Measurements from ENCODE around the gene NUF2.
"Not testable (repeated sequence)": the region's sequence is repeated elsewhere in the genome, so short reads cannot be mapped to it uniquely, and the experiment has no call there.

Gene NUF2

DNA sequence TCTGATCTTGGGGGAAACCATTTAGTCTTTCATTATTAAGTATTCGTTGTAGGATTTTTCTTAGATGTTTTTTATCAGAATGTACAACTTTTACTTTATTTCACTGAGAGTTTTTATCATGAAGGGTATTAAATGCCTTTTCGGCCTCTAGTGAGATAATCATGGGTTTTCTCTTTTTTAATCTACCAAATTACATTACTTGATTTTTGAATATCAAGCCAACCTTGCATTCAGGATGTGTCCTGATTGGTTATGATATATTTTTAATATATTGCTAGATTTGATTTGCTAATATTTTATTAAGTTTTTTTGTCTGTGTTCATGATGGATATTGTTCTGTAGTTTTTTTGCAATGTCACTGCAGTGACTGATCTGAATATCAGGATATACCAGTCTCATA, 9.4 kb downstream of the NUF2 start:
- no peak overlapping the region for H3K4me3 ChIP-seq (ENCODE audit: low read length in 2 of 2)
- no peaks in the 10 kb centered on the region for H3K36me3 ChIP-seq (ENCODE audit: control insufficient read depth in 2 of 2, insufficient read depth in 2 of 2, low read length in 2 of 2)
- H3K4me1 ChIP-seq (ENCODE audit: control insufficient read depth in 2 of 2, insufficient read depth in 2 of 2, low read length in 2 of 2) = no peaks in the 10 kb centered on the region
- H3K27ac ChIP-seq (ENCODE audit: low read depth in 2 of 2, low read length in 2 of 2) = no peak overlapping the region
- peaks cover 0 to 2% of the 10 kb centered on the region in 2 donors for H3K9me3 ChIP-seq (ENCODE audit: control insufficient read depth in 2 of 2, low read length in 2 of 2)
- no peaks in the 10 kb centered on the region for H3K27me3 ChIP-seq (ENCODE audit: control insufficient read depth in 2 of 2, insufficient read depth in 2 of 2, low read length in 2 of 2)
- H3K9ac ChIP-seq (ENCODE audit: low read depth in 1 of 2, low read length in 2 of 2) = no peak overlapping the region

DNA sequence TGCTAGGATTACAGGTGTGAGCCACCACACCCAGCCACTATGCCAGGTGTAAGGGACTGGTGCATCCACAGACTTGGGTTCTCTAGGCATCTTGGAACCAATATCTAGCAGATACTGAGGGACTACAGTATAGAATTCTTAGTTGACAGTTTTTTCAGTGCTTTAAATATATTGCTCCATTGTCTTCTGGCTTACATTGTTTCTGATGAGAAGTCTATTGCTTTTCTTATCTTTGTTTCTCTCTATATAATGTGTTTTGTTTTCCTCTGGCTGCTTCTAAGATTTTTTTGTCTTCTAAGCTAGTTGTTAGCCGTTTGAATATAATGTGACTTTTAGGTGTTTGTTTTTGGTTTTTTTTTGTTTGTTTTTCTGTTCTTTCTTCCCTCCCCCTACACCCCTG, 13.5 kb downstream of the NUF2 start:
- no peaks in the 10 kb centered on the region for H3K4me1 ChIP-seq (ENCODE audit: control insufficient read depth in 2 of 2, insufficient read depth in 2 of 2, low read length in 2 of 2)
- no peaks in the 10 kb centered on the region for H3K36me3 ChIP-seq (ENCODE audit: control insufficient read depth in 2 of 2, insufficient read depth in 2 of 2, low read length in 2 of 2)
- peaks cover 0 to 2% of the 10 kb centered on the region in 2 donors for H3K9me3 ChIP-seq (ENCODE audit: control insufficient read depth in 2 of 2, low read length in 2 of 2)
- no peaks in the 10 kb centered on the region for H3K27me3 ChIP-seq (ENCODE audit: control insufficient read depth in 2 of 2, insufficient read depth in 2 of 2, low read length in 2 of 2)
- H3K9ac ChIP-seq (ENCODE audit: low read depth in 1 of 2, low read length in 2 of 2) = no peak overlapping the region
- no peak overlapping the region for H3K4me3 ChIP-seq (ENCODE audit: low read length in 2 of 2)
- H3K27ac ChIP-seq (ENCODE audit: low read depth in 2 of 2, low read length in 2 of 2) = no peak overlapping the region

- Histone ChIP-seq H3K9ac (ENCODE audit: low read depth in 1 of 2, low read length in 2 of 2) (no peak overlapping the region), H3K4me1 (ENCODE audit: control insufficient read depth in 2 of 2, insufficient read depth in 2 of 2, low read length in 2 of 2) (no peaks in the 10 kb centered on the region), H3K27me3 (ENCODE audit: control insufficient read depth in 2 of 2, insufficient read depth in 2 of 2, low read length in 2 of 2) (no peaks in the 10 kb centered on the region), H3K9me3 (ENCODE audit: control insufficient read depth in 2 of 2, low read length in 2 of 2) (no peaks in the 10 kb centered on the region), H3K36me3 (ENCODE audit: control insufficient read depth in 2 of 2, insufficient read depth in 2 of 2, low read length in 2 of 2) (no peaks in the 10 kb centered on the region), H3K4me3 (ENCODE audit: low read length in 2 of 2) (no peak overlapping the region), H3K27ac (ENCODE audit: low read depth in 2 of 2, low read length in 2 of 2) (no peak overlapping the region)
Measured at GRCh38 chr1:163337631-163338030, 15.9 kb downstream of the NUF2 start.

- Histone ChIP-seq H3K36me3 (ENCODE audit: control insufficient read depth in 2 of 2, insufficient read depth in 2 of 2, low read length in 2 of 2) (no peaks in the 10 kb centered on the region), H3K27ac (ENCODE audit: low read depth in 2 of 2, low read length in 2 of 2) (no peak overlapping the region), H3K27me3 (ENCODE audit: control insufficient read depth in 2 of 2, insufficient read depth in 2 of 2, low read length in 2 of 2) (no peaks in the 10 kb centered on the region), H3K9me3 (ENCODE audit: control insufficient read depth in 2 of 2, low read length in 2 of 2) (no peaks in the 10 kb centered on the region), H3K4me3 (ENCODE audit: low read length in 2 of 2) (no peak overlapping the region), H3K4me1 (ENCODE audit: control insufficient read depth in 2 of 2, insufficient read depth in 2 of 2, low read length in 2 of 2) (no peaks in the 10 kb centered on the region), H3K9ac (ENCODE audit: low read depth in 1 of 2, low read length in 2 of 2) (no peak overlapping the region)
Measured at GRCh38 chr1:163346326-163346870, 24.6 kb downstream of the NUF2 start.

DNA sequence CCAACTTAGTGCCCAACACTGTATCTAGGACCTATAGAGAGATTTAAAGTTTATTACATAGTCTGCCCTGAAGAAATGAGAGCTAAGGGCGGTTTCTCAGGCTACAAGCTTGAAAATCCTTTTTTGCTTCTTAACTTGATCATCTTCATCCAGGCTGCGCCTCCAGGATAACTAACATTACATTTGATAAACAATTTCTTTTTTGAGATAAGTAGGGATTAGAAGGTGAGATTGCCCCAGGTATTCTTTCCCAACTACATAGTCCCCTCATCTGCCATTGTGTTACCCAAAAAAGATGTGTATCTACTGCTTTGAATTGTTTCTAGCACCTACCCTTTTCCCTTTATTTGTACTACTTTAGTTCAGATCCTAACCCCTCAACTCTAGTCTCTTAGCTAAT, 25.4 kb downstream of the NUF2 start:
- H3K9ac ChIP-seq (ENCODE audit: low read depth in 1 of 2, low read length in 2 of 2) = no peak overlapping the region
- no peaks in the 10 kb centered on the region for H3K36me3 ChIP-seq (ENCODE audit: control insufficient read depth in 2 of 2, insufficient read depth in 2 of 2, low read length in 2 of 2)
- H3K27ac ChIP-seq (ENCODE audit: low read depth in 2 of 2, low read length in 2 of 2) = no peak overlapping the region
- H3K27me3 ChIP-seq (ENCODE audit: control insufficient read depth in 2 of 2, insufficient read depth in 2 of 2, low read length in 2 of 2) = no peaks in the 10 kb centered on the region
- no peaks in the 10 kb centered on the region for H3K4me1 ChIP-seq (ENCODE audit: control insufficient read depth in 2 of 2, insufficient read depth in 2 of 2, low read length in 2 of 2)
- H3K4me3 ChIP-seq (ENCODE audit: low read length in 2 of 2) = no peak overlapping the region
- no peaks in the 10 kb centered on the region for H3K9me3 ChIP-seq (ENCODE audit: control insufficient read depth in 2 of 2, low read length in 2 of 2)

- no peaks in the 10 kb centered on the region for H3K27me3 ChIP-seq (ENCODE audit: control insufficient read depth in 2 of 2, insufficient read depth in 2 of 2, low read length in 2 of 2)
- H3K9me3 ChIP-seq (ENCODE audit: control insufficient read depth in 2 of 2, low read length in 2 of 2) = no peaks in the 10 kb centered on the region
- H3K27ac ChIP-seq (ENCODE audit: low read depth in 2 of 2, low read length in 2 of 2) = no peak overlapping the region
- no peaks in the 10 kb centered on the region for H3K36me3 ChIP-seq (ENCODE audit: control insufficient read depth in 2 of 2, insufficient read depth in 2 of 2, low read length in 2 of 2)
- H3K9ac ChIP-seq (ENCODE audit: low read depth in 1 of 2, low read length in 2 of 2) = no peak overlapping the region
- no peaks in the 10 kb centered on the region for H3K4me1 ChIP-seq (ENCODE audit: control insufficient read depth in 2 of 2, insufficient read depth in 2 of 2, low read length in 2 of 2)
- H3K4me3 ChIP-seq (ENCODE audit: low read length in 2 of 2) = no peak overlapping the region
Measured at GRCh38 chr1:163351912-163352311, 30.2 kb downstream of the NUF2 start.

DNA sequence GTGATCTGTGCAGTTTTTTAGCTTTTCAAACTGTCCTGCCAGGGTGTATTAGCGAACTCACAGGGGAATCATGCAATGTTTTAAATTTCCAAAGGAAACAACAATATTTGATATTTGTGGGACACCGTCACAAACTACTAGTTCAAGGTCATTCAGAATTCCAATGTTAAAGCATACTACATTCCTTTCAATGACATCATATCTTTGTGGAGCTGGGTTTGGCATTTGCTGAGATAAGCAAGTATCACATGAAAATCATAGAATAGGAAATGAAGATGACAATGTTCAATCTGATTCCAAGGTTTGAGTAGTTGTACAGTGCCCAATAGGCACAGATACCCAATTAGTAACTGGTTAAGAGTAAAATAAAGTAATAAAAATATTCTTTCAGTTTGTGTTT, 35.6 kb downstream of the NUF2 start:
- Histone ChIP-seq H3K4me1 (ENCODE audit: control insufficient read depth in 2 of 2, insufficient read depth in 2 of 2, low read length in 2 of 2) (no peaks in the 10 kb centered on the region), H3K27me3 (ENCODE audit: control insufficient read depth in 2 of 2, insufficient read depth in 2 of 2, low read length in 2 of 2) (no peaks in the 10 kb centered on the region), H3K4me3 (ENCODE audit: low read length in 2 of 2) (no peak overlapping the region), H3K27ac (ENCODE audit: low read depth in 2 of 2, low read length in 2 of 2) (no peak overlapping the region), H3K9ac (ENCODE audit: low read depth in 1 of 2, low read length in 2 of 2) (no peak overlapping the region), H3K36me3 (ENCODE audit: control insufficient read depth in 2 of 2, insufficient read depth in 2 of 2, low read length in 2 of 2) (no peaks in the 10 kb centered on the region), H3K9me3 (ENCODE audit: control insufficient read depth in 2 of 2, low read length in 2 of 2) (no peaks in the 10 kb centered on the region)

DNA sequence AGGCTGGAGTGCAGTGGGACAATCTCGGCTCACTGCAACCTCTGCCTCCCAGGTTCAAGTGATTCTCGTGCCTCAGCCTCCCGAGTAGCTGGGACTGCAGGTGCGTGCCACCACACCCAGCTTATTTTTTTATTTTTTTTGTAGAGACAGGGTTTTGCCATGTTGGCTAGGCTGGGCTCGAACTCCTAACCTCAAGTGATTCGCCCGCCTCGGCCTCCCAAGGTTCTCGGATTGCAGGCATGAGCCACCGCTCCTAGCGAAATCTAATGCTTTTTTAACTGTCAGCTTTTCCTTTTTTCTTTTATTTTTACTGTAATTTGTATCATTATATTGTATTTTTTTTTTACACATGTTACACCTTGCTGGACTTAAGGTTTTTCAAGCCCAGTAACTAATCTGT, 36.4 kb downstream of the NUF2 start:
- H3K9ac ChIP-seq (ENCODE audit: low read depth in 1 of 2, low read length in 2 of 2); H3K27me3 ChIP-seq (ENCODE audit: control insufficient read depth in 2 of 2, insufficient read depth in 2 of 2, low read length in 2 of 2); H3K36me3 ChIP-seq (ENCODE audit: control insufficient read depth in 2 of 2, insufficient read depth in 2 of 2, low read length in 2 of 2); H3K4me3 ChIP-seq (ENCODE audit: low read length in 2 of 2); H3K27ac ChIP-seq (ENCODE audit: low read depth in 2 of 2, low read length in 2 of 2); H3K9me3 ChIP-seq (ENCODE audit: control insufficient read depth in 2 of 2, low read length in 2 of 2); H3K4me1 ChIP-seq (ENCODE audit: control insufficient read depth in 2 of 2, insufficient read depth in 2 of 2, low read length in 2 of 2): not testable (repeated sequence)

GRCh38 chr1:163361123-163361934, 39.6 kb downstream of the NUF2 start:
- H3K36me3 ChIP-seq (ENCODE audit: control insufficient read depth in 2 of 2, insufficient read depth in 2 of 2, low read length in 2 of 2) = no peaks in the 10 kb centered on the region
- no peak overlapping the region for H3K4me3 ChIP-seq (ENCODE audit: low read length in 2 of 2)
- no peak overlapping the region for H3K27ac ChIP-seq (ENCODE audit: low read depth in 2 of 2, low read length in 2 of 2)
- H3K4me1 ChIP-seq (ENCODE audit: control insufficient read depth in 2 of 2, insufficient read depth in 2 of 2, low read length in 2 of 2) = no peaks in the 10 kb centered on the region
- H3K9me3 ChIP-seq (ENCODE audit: control insufficient read depth in 2 of 2, low read length in 2 of 2) = no peaks in the 10 kb centered on the region
- no peak overlapping the region for H3K9ac ChIP-seq (ENCODE audit: low read depth in 1 of 2, low read length in 2 of 2)
- no peaks in the 10 kb centered on the region for H3K27me3 ChIP-seq (ENCODE audit: control insufficient read depth in 2 of 2, insufficient read depth in 2 of 2, low read length in 2 of 2)

DNA sequence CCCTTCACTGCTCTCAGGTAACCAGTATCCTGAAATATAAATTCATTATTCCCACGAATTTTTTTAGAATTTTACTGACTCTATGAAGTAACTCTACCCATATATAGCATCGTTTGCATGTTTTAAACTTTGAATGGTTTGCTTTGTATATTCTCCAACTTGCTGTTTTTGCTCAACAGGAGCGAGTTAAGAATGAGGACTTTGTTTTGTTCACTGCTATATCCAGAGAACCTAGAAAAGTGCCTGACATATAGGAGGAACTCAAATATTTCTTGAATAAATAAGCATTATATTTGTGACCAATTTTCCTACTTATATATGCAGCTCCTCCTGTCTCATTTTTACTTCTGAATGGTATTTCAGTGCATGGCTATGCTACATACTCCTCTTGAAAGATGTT, 43.4 kb downstream of the NUF2 start:
- no peak overlapping the region for H3K9ac ChIP-seq (ENCODE audit: low read depth in 1 of 2, low read length in 2 of 2)
- H3K27me3 ChIP-seq (ENCODE audit: control insufficient read depth in 2 of 2, insufficient read depth in 2 of 2, low read length in 2 of 2) = no peaks in the 10 kb centered on the region
- no peaks in the 10 kb centered on the region for H3K4me1 ChIP-seq (ENCODE audit: control insufficient read depth in 2 of 2, insufficient read depth in 2 of 2, low read length in 2 of 2)
- no peak overlapping the region for H3K4me3 ChIP-seq (ENCODE audit: low read length in 2 of 2)
- no peaks in the 10 kb centered on the region for H3K36me3 ChIP-seq (ENCODE audit: control insufficient read depth in 2 of 2, insufficient read depth in 2 of 2, low read length in 2 of 2)
- no peak overlapping the region for H3K27ac ChIP-seq (ENCODE audit: low read depth in 2 of 2, low read length in 2 of 2)
- H3K9me3 ChIP-seq (ENCODE audit: control insufficient read depth in 2 of 2, low read length in 2 of 2) = no peaks in the 10 kb centered on the region

Data from mucosa of rectum (tissue), 2 donors.